Umbilical cord (tissue), 2 donors: Measurements from ENCODE around the gene KCNMA1. TPM values are rescaled to one million over a fixed set of nuclear protein-coding genes. Genes with fewer than 3 reads are reported as not detected.

Experiments used
- DNase-seq: peaks from one replicate; pipeline ENCODE4 v3.0.0-alpha.2; 2015; ENCODE audit warnings: low spot score
- total RNA-seq: library from RNA; depleted of rRNA; stranded (reverse); fragments of >200 nt; gene quantifications from one replicate; pipeline ENCODE4 v1.2.3, GENCODE V29; 2014; ENCODE audit warnings: low replicate concordance; ENCODE audit not compliant: insufficient read depth

Gene KCNMA1
- total RNA-seq, 1 donor from 2014 or later, result 79.2 TPM

DNA sequence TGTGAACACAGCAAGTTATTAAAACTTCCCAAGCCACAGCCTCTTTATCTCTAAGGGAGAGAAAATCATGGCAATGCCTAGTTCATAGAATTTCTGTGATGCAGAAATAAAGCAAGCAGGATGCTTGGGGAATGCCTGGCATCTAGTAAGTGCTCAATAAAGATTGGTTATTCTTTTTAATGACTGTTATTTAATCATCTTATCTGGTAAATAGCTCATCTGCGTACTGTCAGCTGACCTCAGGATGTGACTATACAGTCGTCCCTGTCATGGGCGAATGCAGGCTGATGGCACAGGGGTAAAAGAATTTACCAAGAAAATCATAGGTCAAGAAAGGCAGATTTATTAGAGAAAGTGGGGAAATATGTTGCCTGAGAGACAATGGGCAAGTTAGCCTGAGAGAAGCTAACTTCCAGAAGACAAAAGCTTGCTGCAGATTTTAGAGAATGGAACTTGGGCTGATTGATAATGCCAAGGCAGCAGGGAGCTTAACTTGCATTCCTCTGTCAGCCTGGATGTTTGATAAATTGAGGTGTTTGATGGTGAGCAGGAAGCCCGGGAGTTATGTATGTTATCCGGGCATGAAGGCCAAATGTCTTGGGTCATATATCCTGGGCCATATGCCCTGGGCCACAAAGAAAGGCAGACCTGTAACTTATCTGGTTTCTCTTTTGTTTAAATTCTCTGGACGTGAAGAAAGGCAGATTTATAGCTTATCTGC is 126.0 kb downstream of the KCNMA1 start:
- no peak for DNase-seq

DNA sequence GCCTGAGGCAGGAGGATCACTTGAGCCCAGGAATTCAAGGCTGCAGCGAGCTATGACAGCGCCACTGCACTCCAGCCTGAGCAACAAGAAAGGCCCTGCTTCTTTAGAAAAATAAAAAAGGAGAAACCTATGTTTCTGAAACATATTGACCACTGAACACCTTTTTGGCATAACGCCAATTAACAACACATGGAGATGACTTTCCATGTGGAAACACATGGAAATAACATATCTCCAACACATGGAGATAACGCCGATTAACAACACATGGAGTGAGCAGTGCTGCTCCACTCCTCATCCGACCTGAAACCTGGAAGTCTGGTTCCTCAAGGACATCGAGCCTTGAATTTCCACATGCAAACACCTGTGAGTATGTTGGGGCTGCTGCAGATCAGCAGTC is 126.9 kb downstream of the KCNMA1 start:
- no peak for DNase-seq

DNA sequence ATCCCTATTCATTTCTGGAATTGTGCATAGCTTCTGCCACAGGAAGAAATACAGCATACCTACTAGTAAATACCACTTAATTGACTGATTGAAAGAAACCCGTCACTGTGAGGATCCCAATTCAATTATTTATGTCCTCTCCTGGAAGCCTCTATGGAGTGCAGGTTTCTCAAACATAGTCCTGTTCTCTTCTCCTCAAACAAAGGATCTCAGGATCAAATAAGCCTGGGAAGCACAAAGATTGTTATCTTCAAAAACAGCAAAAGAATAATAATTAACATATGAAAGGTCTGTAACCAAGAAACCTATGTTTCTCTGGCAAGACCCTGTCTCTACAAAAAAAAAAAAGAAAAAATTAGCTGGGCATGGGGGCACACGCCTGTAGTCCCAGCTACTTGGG is 127.3 kb downstream of the KCNMA1 start:
- DNase-seq, result no peak

DNA sequence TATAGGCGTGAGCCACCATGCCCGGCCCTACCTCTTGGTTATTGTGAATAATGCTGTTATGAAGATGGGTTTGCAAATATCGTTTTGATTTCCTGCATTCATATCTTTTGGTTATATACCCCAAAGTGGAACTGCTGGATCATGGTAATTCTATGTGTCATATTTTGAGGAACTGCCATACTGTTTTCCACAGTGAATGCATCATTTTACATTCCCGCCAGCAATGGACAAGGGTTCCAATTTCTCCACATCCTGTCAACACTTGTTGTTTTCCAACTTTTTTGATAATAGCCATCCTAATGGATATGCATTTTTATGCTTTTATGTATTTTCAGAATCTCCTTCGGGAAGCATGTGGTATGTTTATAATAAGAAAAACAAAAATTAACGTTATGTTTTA is 128.2 kb downstream of the KCNMA1 start:
- DNase-seq, result no peak

DNA sequence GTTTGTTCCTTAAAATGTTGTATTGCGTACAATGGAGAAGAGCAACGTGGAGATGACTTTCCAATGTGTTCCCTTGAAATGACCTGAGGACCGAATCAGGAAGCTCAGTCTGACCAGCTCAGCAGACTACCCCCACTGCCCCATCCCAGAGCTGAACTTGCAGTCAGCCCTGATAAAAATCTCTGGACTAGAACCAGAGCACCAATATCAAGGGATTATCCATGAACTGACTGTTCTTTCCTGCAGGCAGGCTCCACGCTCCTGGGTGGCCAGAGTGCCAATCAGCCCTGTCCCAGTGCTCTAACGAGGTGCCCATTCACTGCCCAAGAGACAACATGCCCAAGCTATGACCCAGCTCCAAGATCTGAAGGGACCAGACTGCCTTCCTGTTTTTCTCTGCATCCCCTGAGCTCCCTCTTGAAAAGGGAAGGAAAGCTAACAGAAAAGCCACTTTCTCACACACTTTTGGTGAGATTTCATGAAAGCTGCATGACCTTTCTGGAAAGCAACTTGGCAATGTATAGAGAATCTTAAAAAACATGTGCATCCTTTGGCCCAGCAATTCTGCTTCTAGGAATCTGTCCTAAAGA is 130.2 kb downstream of the KCNMA1 start:
- DNase-seq, result no peak

DNA sequence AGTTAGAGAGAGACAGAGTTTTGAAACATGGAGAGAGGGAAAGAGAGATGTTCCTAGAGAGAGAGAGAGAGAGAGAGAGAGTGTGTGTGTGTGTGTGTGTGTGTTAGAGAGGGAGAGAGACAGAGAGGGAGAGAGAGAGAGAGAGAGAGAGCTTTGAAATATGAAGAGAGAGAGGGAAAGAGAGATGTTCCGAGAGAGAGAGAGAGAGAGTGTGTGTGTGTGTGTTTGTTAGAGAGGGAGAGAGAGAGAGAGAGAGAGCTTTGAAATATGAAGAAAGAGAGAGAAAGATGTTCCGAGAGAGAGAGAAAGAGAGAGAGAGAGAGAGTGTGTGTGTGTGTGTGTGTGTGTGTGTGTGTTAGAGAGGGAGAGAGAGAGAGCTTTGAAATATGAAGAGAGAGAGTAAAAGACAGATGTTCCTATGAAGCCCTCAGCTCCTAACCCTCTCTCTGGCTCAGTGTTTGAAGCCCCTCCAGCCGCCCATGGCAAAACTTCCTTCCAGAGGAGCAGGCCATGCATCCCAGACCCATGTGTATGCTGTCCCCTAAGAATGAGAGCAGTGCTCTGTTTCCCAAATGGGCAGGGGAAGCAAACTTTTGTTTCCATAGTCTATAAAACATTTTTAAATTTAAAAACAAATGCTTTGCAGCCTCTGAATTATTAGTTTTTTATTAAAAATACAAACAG is 130.9 kb downstream of the KCNMA1 start:
- no peak for DNase-seq

DNA sequence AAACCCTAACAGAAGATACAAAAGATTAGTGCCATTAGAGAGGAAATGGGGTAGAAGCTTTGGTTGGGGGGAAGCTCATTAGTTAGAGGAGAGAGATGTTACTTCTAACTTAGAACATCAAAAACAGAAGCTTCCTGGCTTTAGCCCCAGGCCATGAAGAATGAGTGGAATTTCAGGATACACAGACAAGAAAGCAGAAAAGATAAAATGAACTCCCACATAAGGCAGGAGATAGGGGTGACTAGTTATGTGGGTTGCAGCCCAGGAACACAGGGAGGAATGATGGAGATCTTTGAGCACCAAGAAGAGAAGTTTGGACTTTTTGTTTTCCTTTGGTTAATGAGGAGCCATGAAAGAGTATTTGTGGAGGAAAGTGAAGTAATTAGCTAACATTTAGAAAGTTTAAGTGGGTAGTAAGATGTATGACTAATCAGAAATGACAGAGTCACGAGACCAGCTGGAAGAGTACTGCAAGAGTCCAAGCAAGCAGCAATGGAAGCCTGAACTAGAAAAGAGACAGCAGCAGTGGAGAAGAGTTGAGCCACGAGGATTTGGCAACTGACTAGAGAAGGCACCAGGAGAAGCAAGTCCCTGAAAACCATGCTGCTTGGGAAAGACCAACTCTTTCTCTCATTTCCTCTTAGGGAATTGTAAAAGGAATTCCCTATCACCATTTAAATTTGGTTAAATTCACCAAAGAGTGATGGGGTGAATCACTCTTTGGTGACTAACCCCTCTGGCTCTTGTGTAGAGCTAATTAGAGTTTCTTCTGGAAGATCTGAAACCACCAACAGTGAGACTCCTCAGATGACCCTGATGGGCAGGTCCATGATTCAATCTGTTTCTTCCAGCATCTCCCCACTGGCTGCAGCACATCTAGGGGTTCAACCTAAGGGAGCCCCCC is 131.9 kb downstream of the KCNMA1 start:
- no peak for DNase-seq

DNA sequence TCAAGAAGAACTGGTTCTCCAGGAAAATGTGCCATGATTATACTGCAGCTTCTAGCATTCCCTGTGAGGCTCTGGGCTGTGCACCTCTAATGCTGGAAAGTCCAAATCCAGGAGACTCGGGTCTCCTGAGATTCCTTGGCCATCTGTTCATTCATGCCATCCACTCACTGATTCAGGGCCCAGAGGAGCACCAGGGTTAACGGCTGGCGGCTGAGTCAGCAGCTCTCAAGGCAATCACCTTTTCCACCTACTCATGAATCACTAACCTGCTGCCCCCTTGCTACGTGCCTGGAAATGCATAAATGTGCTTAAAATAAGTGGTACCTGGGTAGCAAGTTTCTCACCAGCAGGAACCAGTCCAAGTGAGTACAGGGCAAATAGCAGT is 132.7 kb downstream of the KCNMA1 start:
- DNase-seq, result no peak

DNA sequence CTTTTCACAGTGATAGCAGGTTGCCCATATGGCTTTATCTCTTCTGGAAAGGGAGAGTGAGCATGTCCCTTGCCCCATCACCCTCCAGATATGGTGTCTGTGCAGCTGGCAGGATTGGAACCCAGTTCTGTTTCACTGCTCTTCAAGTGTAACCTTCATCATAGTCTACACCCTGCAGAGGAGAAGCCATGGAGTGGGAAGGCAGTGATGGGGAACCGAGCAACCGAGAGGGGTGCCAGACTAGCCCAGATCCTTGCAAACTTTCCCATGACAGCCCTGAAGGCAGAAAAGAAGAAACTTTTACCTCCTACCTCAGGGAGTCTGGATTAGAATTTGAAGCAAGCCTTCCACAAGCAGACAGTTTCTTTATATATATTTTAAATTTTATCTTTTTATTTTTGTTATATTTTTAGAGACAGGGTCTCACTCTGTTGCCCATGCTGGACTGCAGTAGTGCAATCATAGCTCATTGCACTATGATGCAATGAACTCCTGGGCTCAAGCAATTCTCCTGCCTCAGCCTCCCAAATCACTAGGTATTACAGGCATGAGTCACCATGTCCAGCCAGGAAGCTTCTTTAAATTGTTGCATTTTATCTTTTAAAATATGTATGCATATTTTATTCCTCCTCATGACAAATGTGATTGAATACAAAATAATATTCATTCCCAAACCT is 133.3 kb downstream of the KCNMA1 start:
- peak; percentile 65 for DNase-seq

DNA sequence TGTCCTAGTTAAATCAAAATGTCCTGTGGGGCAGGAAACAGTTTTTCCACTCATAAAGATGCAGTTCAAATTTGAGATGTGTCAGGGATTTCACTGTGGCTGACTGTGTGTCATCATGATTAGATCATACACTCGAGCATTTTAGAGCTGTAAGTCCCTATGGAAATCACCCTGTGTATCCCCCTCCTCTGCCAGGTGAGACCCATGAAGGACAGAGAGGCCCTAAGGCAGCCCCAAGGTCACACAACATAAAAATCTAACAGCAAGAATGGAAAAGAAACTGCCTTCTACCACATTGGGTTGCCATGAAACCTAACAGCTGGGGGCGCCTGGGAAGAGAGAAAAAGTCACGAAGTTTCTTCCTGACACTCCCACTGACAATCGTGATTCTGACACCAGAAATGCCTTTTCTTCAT is 135.8 kb downstream of the KCNMA1 start:
- DNase-seq, result no peak

DNA sequence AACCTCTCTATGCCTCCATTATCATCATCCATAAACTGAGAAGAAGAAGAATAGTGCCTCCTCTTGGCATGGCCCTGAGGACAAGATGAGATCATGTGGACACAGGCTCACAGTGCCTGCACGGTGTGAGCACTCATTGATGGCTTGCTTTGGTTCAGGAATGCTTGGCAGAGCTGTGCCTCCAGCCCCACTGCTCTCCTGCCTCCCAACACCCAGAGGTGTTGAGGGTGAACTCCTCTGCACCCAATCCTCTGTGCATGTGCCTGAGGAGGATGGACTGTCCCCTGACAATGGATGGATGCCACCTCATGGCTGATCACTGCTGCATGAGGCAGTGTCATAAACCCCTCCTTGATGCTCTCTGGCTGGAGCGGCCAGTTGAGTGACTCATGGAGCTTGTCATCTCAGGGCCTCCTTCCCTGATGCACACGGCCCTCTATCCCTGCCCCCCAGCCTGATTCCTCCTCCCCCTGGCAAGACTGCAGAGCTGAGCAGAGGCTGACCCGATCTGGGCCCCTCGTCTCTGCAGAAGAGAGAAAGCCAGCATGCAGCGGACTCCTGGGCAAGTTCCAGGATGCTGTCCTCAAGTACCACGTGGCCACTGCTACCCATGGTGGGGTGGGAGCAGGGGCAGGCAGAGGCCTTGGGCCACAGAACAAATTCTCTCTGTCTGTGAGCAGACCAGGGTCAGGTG is 136.3 kb downstream of the KCNMA1 start:
- DNase-seq, result peak; percentile 96

DNA sequence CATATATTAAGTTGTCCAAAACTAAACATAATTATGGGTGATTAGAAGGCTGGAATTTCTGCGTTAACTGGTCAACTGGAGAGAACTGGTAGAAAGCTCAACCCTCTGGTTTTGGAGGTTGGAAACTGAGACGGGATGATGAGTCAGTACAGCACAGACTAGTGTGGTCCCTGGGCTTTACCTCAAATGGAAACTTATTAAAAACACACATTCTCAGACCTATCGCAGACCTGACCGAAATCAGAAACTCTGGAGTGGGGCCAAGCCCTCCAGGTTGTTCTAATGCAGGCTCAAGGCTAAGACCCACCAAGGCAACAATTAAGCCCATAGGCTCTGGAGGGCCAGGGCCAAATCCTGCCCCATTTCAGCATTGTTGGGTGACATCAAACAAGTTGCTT is 136.9 kb downstream of the KCNMA1 start:
- DNase-seq, result no peak

DNA sequence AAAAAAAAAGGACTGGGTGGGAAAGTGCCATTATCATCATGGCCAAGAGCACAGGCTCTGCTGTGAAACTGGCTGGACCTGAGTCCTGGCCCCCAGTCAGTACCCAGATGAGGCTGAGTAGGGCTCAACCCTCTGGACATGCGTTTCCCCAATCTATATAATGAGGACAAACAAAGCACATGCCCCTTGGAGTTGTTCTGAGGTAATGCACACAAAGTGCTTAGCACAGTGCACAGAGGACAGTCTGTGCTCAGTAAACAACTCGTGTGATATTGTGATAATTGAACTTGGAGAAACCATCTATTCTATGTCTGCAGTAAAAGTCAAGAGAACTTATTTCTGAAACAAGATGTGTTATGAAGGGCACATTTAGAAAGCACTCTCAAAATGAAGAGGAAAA is 138.8 kb downstream of the KCNMA1 start:
- no peak for DNase-seq

DNA sequence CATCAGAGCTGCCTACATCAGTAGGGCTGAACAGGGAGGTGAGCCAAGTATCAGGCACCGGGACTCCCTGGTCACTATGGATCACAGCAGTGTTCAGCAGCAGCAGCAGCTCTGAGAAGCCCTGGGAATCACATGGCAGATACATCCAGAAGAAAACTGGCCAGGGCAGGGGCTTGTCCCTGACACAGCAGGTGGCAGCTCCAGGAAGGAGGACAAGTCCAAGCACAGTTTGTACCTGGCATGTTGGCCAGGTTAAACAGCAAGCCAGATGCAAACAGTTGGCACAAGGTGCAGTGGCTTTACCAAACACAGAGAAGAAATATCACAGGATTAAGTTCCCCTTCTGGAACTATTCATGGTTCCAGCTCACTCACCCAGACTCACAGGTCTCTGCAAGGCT is 139.4 kb downstream of the KCNMA1 start:
- DNase-seq, result no peak

DNA sequence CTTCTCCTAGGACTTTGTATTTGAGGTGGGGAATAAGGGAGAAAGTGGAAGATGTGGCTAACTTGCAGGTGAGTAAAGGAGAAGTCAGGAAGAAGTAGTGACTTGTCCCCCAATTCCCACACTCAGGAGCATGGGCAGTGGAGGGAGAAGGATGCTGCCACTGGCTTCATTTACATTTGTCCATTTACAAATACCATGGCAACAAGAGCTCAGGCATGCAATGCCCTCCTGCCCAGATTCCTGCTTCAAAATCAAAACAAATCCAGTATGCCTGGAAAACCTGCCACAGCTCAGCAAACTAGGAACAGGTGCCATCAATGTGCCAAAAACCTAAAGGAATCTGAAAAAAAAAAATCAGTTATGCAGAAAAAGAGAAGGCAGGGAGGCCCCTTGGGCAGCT is 139.9 kb downstream of the KCNMA1 start:
- DNase-seq, result no peak

DNA sequence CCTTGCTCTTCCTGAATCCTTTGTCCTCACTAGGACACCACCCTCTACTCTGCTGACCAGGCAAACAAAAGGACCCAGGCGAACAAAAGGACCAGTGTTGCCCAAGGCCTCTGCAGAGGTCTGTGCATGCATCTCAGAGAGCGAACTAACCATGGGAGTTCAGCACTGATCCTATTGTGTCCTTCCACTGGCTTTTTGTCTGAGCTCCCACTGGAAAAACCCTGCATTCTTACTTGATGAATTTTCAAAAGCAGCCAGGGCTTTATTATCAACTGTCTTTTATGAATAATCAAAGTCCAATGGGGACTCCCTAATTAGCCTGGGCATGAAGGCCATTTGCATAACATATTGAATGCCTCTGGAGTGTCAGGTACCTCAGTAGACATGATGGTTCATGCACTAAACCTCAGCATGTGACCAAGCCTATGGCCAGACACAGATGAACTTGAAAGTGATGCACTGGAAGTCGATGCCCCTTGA is 140.6 kb downstream of the KCNMA1 start:
- no peak for DNase-seq

DNA sequence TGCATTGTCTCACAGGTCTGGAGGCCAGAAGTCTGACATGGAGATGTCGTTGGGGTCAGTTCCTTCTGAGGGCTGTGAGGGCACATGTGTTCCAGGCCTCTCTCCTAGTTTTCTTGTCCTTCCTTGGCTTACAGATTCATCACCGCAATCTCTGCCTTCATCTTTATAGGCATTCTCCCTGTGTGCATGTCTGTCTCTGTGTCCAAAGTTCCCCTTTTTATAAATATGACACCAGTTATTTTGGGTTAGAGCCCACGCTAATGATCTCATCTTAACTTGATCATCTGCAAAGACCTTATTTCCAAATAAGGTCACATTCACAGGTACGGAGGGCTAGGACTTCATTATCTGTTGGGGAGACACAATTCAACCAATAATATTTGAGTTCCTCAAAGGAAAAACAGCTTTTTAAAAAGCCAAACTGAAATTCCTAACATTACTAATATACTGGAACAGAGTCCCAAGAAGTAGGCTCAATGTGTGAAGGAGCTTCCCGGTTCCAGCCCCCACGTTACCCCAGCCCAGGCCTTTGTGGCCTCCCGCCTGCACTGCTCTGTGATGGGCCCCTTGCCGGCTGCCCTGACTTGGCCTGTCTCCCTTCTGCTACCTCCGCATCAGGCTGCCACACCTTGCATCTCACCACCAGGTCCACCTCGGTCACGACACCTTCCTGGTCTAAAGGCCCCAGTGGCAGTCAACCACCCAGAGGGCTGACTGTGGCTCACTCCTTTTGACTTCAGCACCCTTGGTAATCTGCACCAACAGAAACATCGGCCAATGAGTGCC is 142.7 kb downstream of the KCNMA1 start:
- no peak for DNase-seq

DNA sequence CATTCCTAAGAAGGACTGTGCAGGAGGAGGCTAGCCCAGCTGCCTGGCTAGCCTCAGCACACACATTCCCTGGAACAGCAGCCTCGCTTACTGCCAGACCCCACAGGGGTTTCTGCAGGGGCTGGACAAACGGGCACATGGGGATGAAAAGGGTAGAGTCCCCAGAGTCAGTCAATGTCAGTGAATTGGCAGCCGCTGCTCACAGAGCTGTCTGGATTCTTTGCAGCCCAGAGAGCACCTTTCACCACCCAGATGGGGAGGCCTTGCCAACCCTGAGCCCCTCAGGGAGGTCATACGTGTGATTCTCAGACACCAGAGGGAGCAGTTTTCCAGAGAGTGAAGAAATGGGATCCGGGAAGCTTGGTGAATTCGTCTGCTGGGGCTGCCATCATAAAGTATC is 143.3 kb downstream of the KCNMA1 start:
- no peak for DNase-seq

DNA sequence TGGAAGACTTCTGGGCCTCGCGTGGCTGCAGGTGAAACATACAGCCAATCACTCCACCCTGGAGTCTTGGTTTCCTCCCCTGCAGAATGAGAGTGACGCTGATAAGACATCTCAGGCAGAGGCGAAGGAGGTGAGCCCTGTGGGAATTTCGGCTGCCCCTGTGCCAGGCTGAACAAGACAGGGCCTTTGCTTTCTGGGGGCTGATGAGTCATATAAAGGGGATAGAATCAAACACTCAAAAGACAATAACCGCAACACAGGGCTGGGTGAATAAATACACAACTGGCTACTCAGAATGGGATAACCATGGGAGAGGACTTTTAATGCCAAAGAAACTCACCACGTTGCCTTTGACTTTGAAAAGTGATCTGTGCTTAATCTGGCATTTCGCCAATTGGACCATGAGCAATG is 143.8 kb downstream of the KCNMA1 start:
- no peak for DNase-seq

DNA sequence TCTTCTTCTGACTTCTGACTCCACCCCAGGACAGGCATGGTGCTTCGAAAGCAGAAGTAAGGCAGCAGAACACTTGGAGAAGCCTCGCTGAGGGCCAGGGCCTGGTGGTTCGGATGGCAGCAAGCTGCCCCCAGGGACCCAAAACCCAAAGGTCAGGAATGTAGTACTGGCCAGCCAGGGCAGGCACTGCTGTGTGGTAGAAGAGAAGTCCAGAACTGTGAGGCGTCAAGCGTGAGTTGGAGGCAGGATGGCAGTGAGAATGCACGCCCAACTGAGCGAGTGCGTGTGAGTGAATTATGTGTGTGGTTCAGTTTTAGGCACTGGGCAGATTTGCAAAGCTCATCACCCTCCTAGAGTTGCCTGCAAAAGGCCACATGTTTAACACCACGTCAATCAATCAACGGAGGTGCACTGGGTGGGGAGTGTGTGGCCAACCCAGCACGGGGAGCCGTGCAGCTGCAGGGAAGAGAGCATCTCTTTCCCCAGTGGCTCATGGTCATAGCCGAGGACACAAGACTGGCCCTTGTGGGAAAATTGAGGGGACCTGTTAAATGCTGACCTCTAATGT is 144.3 kb downstream of the KCNMA1 start:
- no peak for DNase-seq
